Liver (tissue), 9 donors: ENCODE measurements around the gene ABAT. TPM values are rescaled to one million over a fixed set of nuclear protein-coding genes. Genes with fewer than 3 reads are reported as not detected.

Source experiments
- DNase-seq: peaks from one replicate; pipeline ENCODE4 v3.0.0-alpha.2; 2017; ENCODE audit warnings: low spot score
- H3K27ac ChIP-seq, 2 donors: one replicate each; pipeline ENCODE4 v1.7.0; 2013; ENCODE audit warnings: inconsistent platforms in 2 of 2, low read length in 2 of 2, control low read depth in 1 of 2, low read depth in 1 of 2, mild to moderate bottlenecking in 1 of 2
- H3K27me3 ChIP-seq, 4 donors: one replicate each; pipeline versions ENCODE4 v1.6.1 to v1.7.0; 2013; ENCODE audit warnings: low read length in 3 of 4, inconsistent platforms in 1 of 4, mild to moderate bottlenecking in 1 of 4, moderate library complexity in 1 of 4; ENCODE audit not compliant: control insufficient read depth in 4 of 4, insufficient read depth in 4 of 4
- H3K36me3 ChIP-seq, 4 donors: one replicate each; pipeline versions ENCODE4 v1.6.1 to v1.7.0; 2013; ENCODE audit warnings: low read length in 3 of 4, mild to moderate bottlenecking in 3 of 4, low read depth in 1 of 4, moderate library complexity in 1 of 4; ENCODE audit not compliant: control insufficient read depth in 4 of 4, insufficient read depth in 3 of 4
- H3K4me1 ChIP-seq, 4 donors: one replicate each; pipeline versions ENCODE4 v1.6.1 to v1.7.0; 2013; ENCODE audit warnings: low read length in 3 of 4, mild to moderate bottlenecking in 3 of 4, moderate library complexity in 1 of 4; ENCODE audit not compliant: control insufficient read depth in 4 of 4, insufficient read depth in 4 of 4
- H3K4me3 ChIP-seq, 3 donors: one replicate each; pipeline versions ENCODE4 v1.6.1 to v1.7.0; 2013; ENCODE audit warnings: low read length in 3 of 3, control low read depth in 1 of 3, low read depth in 1 of 3, mild to moderate bottlenecking in 1 of 3
- H3K9ac ChIP-seq, 2 donors: one replicate each; pipeline ENCODE4 v1.7.0; 2013; ENCODE audit warnings: low read length in 2 of 2, mild to moderate bottlenecking in 2 of 2, moderate library complexity in 2 of 2, control low read depth in 1 of 2, low read depth in 1 of 2
- H3K9me3 ChIP-seq, 4 donors: one replicate each; pipeline versions ENCODE4 v1.6.1 to v1.7.0; 2013; ENCODE audit warnings: low read length in 3 of 4; ENCODE audit not compliant: control insufficient read depth in 4 of 4
- FOXA1 ChIP-seq: IDR thresholded peaks from 2 replicates; pipeline ENCODE4 v1.6.1; 2016; ENCODE audit warnings: antibody characterized with exemption
- FOXA2 ChIP-seq: IDR thresholded peaks from 2 replicates; pipeline ENCODE4 v1.6.1; 2016; ENCODE audit warnings: antibody characterized with exemption
- GABPA ChIP-seq, 2 donors: IDR thresholded peaks in 1 of 2; conservative IDR thresholded peaks in 1 of 2; 2 replicates each; pipeline ENCODE4 v1.6.1; 2016; ENCODE audit warnings: antibody characterized with exemption in 2 of 2, mild to moderate bottlenecking in 1 of 2, moderate library complexity in 1 of 2
- RAD21 ChIP-seq, 2 donors: IDR thresholded peaks; 2 replicates each; pipeline ENCODE4 v1.6.1; 2016; ENCODE audit warnings: antibody characterized with exemption in 2 of 2, mild to moderate bottlenecking in 2 of 2
- SP1 ChIP-seq: IDR thresholded peaks from 2 replicates; pipeline ENCODE4 v1.6.1; 2018; ENCODE audit warnings: antibody characterized with exemption, mild to moderate bottlenecking
- TAF1 ChIP-seq: conservative IDR thresholded peaks from 2 replicates; pipeline ENCODE4 v1.6.1; 2016; ENCODE audit warnings: antibody characterized with exemption, mild to moderate bottlenecking
- WGBS: extraction: QIAGEN DNeasy Blood & Tissue Kit; methylation state at CpG from one replicate; pipeline ENCODE4 v1.1.7; 2013; 5-methylcytosine and 5-hydroxymethylcytosine counted together
- polyA plus RNA-seq, 2 donors: library from polyadenylated mRNA; stranded (reverse) in 1 of 2; unstranded in 1 of 2; fragments of 200-250 nt in 1 of 2; fragments of >200 nt in 1 of 2; fragmentation: Nextera tagmentation in 1 of 2; extraction: Ambion mirVana in 1 of 2; gene quantifications; one replicate each; pipeline versions ENCODE4 v1.2.1 to v1.2.3, GENCODE V29; 2013 to 2015
- total RNA-seq, 2 donors: library from RNA; depleted of rRNA; stranded (reverse); fragments of >200 nt; gene quantifications; one replicate each; pipeline ENCODE4 v1.2.3, GENCODE V29; 2014
- TF ChIP-seq, protein P1 (sequence below): IDR thresholded peaks from 2 replicates; pipeline ENCODE4 v1.6.1; 2016; ENCODE audit warnings: antibody characterized with exemption
- TF ChIP-seq, protein P2 (sequence below): fragments of 150-350 bp; IDR thresholded peaks from 2 replicates; pipeline ENCODE4 v1.5.1; 2017; ENCODE audit warnings: improper control_type of control experiment, low read depth, low read length; ENCODE audit not compliant: missing input control
- TF ChIP-seq, protein P3 (sequence below): IDR thresholded peaks from 2 replicates; pipeline ENCODE4 v1.6.1; 2016; ENCODE audit warnings: antibody characterized with exemption, mild to moderate bottlenecking
- TF ChIP-seq, protein P4 (sequence below): IDR thresholded peaks from 2 replicates; pipeline ENCODE4 v1.6.1; 2016; ENCODE audit warnings: antibody characterized with exemption
- donor health status: healthy.
- donor health status: healthy.
- donor health status: healthy.
- donor health status: healthy.
- donor health status: healthy.

ABAT gene
- total and polyA plus RNA-seq, 4 donors = 52.4 to 205 (median 141) TPM

DNA sequence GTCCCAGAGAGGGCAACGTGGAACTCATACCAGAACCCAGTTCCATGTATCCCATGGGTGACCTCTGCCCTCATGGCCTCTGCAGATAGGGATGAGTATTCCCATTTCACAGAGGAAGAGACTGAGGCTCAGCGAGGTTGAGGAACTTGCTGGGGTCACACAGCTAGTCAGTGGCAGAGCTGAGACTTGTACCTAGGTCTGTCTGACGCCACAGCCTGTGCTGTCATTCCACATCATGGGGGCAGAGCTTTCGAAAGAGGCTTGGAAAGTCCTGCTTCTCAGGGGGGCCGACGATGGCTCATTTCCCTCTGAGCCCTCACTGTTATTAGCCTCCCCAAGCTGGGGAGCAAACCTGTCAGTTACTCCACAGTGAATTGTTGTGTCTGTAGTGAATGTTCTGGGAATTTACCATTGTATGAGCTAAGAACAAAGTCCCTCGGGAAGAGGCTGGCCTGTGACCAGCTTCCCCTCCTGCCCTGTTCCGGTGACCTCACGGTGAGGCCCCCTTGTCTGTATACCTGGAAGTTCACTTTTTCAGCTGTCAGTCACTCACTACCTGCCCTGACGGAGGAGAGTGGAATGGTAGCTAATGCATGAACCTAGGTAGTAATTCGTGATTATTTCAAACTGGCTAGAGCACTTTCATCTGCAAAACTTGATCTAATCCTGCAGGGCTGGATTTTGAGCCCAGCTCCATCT, 44.0 kb upstream of the ABAT start:
- WGBS = 85% methylated on average over 11 of the region's 11 CpGs

DNA sequence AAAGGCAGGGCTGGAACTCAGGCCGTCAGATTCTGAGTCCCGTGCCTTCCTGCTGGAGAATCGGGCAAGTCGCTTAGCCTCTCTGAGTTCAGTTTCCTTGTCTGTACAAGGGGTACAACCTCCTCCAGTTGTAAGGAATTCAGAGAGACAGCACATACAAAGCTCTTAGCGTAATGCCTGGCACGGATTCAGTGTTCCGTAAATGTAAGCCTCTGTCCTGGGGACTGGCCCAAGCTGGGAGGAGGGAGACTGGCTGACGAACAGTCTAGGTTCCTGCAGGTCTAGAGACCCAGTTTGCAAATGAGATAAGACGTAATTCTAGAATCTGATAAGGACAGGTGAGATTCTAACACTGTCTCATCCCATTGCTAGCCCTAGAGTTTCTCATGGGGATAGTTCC, 43.0 kb upstream of the ABAT start:
- Histone ChIP-seq H3K4me3 (no peak overlapping the region), H3K27ac (peak overlapping the region in 1 of 2 donors; percentile 64), H3K27me3 (no peaks in the 10 kb centered on the region), H3K9ac (no peak overlapping the region), H3K36me3 (peaks cover 12 to 73% (median 41%) of the 10 kb centered on the region in 4 donors), H3K9me3 (no peaks in the 10 kb centered on the region), H3K4me1 (no peaks in the 10 kb centered on the region)
- no peak for TF ChIP-seq GABPA (IDR thresholded peaks at IDR 0.05 in 1 of 2, conservative IDR thresholded peaks at IDR 0.05 in 1 of 2)
- TF ChIP-seq, protein P1, sequence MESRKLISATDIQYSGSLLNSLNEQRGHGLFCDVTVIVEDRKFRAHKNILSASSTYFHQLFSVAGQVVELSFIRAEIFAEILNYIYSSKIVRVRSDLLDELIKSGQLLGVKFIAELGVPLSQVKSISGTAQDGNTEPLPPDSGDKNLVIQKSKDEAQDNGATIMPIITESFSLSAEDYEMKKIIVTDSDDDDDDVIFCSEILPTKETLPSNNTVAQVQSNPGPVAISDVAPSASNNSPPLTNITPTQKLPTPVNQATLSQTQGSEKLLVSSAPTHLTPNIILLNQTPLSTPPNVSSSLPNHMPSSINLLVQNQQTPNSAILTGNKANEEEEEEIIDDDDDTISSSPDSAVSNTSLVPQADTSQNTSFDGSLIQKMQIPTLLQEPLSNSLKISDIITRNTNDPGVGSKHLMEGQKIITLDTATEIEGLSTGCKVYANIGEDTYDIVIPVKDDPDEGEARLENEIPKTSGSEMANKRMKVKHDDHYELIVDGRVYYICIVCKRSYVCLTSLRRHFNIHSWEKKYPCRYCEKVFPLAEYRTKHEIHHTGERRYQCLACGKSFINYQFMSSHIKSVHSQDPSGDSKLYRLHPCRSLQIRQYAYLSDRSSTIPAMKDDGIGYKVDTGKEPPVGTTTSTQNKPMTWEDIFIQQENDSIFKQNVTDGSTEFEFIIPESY = no peak
- TF ChIP-seq SP1 = no peak
- TF ChIP-seq, protein P2, sequence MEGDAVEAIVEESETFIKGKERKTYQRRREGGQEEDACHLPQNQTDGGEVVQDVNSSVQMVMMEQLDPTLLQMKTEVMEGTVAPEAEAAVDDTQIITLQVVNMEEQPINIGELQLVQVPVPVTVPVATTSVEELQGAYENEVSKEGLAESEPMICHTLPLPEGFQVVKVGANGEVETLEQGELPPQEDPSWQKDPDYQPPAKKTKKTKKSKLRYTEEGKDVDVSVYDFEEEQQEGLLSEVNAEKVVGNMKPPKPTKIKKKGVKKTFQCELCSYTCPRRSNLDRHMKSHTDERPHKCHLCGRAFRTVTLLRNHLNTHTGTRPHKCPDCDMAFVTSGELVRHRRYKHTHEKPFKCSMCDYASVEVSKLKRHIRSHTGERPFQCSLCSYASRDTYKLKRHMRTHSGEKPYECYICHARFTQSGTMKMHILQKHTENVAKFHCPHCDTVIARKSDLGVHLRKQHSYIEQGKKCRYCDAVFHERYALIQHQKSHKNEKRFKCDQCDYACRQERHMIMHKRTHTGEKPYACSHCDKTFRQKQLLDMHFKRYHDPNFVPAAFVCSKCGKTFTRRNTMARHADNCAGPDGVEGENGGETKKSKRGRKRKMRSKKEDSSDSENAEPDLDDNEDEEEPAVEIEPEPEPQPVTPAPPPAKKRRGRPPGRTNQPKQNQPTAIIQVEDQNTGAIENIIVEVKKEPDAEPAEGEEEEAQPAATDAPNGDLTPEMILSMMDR = no peak
- TF ChIP-seq TAF1 = no peak
- TF ChIP-seq, protein P3, sequence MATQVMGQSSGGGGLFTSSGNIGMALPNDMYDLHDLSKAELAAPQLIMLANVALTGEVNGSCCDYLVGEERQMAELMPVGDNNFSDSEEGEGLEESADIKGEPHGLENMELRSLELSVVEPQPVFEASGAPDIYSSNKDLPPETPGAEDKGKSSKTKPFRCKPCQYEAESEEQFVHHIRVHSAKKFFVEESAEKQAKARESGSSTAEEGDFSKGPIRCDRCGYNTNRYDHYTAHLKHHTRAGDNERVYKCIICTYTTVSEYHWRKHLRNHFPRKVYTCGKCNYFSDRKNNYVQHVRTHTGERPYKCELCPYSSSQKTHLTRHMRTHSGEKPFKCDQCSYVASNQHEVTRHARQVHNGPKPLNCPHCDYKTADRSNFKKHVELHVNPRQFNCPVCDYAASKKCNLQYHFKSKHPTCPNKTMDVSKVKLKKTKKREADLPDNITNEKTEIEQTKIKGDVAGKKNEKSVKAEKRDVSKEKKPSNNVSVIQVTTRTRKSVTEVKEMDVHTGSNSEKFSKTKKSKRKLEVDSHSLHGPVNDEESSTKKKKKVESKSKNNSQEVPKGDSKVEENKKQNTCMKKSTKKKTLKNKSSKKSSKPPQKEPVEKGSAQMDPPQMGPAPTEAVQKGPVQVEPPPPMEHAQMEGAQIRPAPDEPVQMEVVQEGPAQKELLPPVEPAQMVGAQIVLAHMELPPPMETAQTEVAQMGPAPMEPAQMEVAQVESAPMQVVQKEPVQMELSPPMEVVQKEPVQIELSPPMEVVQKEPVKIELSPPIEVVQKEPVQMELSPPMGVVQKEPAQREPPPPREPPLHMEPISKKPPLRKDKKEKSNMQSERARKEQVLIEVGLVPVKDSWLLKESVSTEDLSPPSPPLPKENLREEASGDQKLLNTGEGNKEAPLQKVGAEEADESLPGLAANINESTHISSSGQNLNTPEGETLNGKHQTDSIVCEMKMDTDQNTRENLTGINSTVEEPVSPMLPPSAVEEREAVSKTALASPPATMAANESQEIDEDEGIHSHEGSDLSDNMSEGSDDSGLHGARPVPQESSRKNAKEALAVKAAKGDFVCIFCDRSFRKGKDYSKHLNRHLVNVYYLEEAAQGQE = no peak
- no peak for TF ChIP-seq RAD21 (IDR thresholded peaks at IDR 0.05)
- no peak for DNase-seq
- WGBS = 92% methylated on average over 9 of the region's 9 CpGs

More for the DNA sequence above, 44.0 kb upstream of the ABAT start:
- no peak overlapping the region for H3K27ac ChIP-seq
- DNase-seq = no peak
- H3K9ac ChIP-seq = no peak overlapping the region
- H3K36me3 ChIP-seq = peaks cover 12 to 75% (median 43%) of the 10 kb centered on the region in 4 donors
- TF ChIP-seq, protein P4, sequence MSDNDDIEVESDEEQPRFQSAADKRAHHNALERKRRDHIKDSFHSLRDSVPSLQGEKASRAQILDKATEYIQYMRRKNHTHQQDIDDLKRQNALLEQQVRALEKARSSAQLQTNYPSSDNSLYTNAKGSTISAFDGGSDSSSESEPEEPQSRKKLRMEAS = no peak
- TF ChIP-seq FOXA2 (no peak), FOXA1 (no peak)
- H3K4me3 ChIP-seq = no peak overlapping the region
- no peaks in the 10 kb centered on the region for H3K4me1 ChIP-seq
- no peaks in the 10 kb centered on the region for H3K9me3 ChIP-seq
- no peaks in the 10 kb centered on the region for H3K27me3 ChIP-seq
